EH (cell line): ENCODE measurements around the gene VPS8.
"Not testable (repeated sequence)": the region's sequence is repeated elsewhere in the genome, so short reads cannot be mapped to it uniquely, and the experiment has no call there.

ENCODE experiments used
- DNase-seq: peaks from one replicate; pipeline ENCODE4 v3.0.0-alpha.2; 2015; ENCODE audit warnings: low read depth

VPS8 gene

DNA sequence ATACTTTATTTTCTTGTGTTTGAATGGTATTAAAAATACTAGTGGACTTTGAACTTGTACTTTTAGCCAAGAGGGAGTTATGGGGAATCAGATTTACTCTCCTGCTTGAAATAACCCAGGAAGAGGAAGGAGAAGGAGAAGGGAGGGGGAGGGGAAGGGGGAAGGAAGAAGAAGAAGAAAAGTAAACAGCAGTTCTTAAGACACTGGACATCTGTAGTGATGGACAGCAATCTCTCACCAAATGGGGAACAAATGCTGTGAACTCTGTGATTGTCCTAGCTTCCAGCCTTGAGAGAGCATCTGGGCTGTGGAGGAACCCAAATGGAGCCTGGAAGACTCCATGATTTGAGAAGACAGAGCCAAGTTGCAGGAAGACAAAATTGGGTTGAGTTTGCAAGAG is 52.0 kb downstream of the VPS8 start:
- DNase-seq = no peak

DNA sequence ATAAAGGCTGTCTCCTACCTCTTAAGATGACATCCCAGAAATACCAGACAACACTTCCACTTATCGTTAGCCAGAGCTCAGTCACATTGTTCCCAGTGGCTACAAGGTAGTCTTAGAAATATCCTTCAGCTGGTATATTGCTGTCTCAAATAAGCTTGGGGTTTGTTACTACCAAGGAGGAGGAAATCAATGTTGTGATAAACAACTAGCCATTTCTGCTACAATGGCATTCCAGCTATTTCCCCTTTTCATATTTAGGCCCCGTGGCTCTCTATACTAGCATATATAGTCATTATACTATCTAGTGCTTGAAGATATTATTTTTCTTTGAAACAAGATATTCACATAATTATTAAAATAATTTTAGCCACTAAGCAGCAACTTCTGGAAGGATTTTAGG is 56.5 kb downstream of the VPS8 start:
- peak; percentile 4 for DNase-seq

DNA sequence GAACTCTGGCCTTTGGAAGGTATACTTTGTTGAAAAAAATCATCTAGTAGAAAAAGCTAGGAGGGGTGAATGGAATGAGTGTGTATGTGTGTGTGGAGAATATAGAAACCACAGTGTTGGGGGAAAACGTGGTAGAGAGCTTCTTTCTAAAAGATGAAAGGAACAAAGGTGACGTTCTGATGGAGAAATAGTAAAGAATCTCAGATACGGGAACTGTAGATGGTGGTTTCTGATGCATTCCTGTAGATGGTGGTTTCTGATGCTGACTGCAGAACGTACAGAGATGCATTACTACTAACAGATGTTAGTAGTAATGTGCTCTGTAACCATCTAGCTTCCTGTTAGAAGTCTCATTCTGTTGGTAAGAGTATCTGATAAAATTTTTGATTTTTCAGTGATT is 60.2 kb downstream of the VPS8 start:
- peak; percentile 6 for DNase-seq

- DNase-seq = no peak
These were observed 61.2 kb downstream of the VPS8 start for GRCh38 chr3:184873141-184873540.

GRCh38 chr3:184874709-184875644 is 63.0 kb downstream of the VPS8 start:
- peak; percentile 48 for DNase-seq

GRCh38 chr3:184880276-184881019 is 68.5 kb downstream of the VPS8 start:
- DNase-seq = peak; percentile 31

DNA sequence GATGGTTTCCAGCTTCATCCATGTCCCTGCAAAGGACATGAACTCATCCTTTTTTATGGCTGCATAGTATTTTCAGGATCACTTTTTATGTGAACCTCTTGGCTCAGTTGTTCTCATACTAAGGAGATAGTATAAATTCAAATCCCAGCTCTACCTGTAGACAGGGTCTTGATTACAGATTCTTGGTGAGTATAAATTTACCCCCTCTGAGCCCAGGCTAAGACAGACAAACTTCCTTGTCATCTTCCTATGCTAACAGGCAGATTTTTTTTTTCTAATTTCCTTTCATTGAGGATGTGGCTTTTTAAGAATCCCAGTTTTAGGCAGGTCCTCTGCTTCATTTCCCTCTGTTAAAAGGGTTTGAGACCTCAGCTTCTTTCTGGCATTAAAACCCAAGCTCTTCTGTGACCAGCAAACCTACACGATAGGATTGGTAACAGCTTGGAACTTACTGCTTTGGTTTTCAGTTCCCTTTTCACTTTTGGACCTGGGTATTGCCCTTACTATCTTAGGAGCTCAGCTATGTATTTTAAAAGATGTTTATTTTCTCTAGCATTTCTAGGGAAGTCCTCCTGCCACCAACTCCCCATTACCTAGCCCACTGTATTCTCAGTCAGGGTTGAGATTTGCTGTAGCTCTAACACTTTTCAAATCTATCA is 72.5 kb downstream of the VPS8 start:
- no peak for DNase-seq

DNA sequence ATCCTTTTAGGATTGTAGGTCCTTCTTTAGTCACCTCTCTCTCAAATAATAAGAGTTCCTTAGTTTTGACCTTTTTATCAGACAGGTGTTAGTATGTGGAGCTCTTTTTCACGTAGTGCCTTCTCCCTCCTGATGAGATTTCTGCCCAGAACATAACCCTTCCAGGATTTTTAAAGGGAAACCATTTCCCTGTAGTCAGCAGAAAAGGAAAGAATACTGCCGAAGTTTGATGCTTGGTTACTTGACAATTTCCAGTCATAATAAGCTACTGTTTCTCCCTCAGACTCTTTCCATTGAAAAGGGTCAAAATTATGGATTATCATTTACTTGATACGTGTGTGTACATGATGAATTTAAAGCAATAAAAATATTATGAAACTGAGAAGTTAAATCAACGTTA is 73.1 kb downstream of the VPS8 start:
- no peak for DNase-seq

DNA sequence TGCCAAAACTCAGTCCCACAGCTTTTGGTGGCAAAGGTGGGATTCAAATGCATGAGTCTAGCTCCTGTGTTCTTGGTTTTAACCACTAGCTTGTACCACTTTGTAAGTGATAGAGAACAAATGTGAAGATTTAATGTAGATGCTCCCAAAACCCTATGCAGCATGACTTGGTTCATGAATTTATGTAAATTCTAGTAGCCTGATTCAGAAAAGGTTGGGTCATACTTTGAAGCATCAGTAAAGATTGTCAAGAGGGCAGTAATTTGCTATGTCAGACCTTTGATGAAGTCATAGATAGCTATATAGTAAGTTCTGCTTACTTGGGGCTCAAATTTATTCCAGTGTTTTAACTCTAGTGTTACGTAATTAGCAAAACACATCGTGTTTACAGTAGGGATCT is 75.6 kb downstream of the VPS8 start:
- DNase-seq = no peak

GRCh38 chr3:184889312-184889904 is 77.4 kb downstream of the VPS8 start:
- no peak for DNase-seq

GRCh38 chr3:184894051-184894450 is 82.1 kb downstream of the VPS8 start:
- no peak for DNase-seq

DNA sequence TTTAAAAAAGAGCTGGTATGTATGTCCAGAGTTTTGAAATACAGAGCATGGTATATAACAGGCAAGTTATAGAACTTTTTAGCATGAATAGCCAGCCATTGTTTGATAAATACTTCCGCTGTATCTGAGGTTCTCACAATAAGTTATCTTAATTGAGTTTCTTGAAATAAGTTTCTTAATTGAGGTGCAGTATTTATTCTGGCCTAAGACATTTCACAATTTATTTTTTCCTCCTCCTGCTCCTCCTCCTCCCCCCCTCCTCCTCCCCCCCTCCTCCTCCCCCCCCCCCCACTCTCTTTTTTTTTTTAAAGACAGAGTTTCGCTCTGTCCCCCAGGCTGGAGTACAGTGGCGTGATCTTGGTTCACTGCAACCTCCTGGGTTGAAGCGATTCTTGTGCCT is 83.4 kb downstream of the VPS8 start:
- DNase-seq = no peak

DNA sequence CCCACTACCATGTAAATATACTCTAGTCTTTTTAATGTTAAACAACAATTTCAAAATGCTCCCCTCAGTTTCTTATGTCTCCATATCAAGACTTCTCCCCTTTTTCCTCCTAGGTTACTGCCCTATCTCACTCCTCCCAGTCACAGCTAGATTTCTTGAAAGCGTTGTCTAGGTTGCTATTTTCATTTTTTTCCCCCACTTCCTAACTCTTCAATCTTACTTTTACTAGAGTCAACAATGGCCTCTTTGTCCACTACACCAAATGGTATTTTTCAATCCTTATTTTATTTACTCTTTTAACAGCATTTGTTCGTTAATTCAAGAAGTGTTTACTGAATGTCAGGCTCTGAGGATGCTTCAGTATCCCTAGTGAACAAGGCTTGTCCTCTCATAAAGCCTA is 84.4 kb downstream of the VPS8 start:
- DNase-seq = no peak

GRCh38 chr3:184899953-184900595 is 88.1 kb downstream of the VPS8 start:
- DNase-seq = no peak

- DNase-seq = not testable (repeated sequence)
These were observed 95.1 kb downstream of the VPS8 start for GRCh38 chr3:184907031-184907430.

DNA sequence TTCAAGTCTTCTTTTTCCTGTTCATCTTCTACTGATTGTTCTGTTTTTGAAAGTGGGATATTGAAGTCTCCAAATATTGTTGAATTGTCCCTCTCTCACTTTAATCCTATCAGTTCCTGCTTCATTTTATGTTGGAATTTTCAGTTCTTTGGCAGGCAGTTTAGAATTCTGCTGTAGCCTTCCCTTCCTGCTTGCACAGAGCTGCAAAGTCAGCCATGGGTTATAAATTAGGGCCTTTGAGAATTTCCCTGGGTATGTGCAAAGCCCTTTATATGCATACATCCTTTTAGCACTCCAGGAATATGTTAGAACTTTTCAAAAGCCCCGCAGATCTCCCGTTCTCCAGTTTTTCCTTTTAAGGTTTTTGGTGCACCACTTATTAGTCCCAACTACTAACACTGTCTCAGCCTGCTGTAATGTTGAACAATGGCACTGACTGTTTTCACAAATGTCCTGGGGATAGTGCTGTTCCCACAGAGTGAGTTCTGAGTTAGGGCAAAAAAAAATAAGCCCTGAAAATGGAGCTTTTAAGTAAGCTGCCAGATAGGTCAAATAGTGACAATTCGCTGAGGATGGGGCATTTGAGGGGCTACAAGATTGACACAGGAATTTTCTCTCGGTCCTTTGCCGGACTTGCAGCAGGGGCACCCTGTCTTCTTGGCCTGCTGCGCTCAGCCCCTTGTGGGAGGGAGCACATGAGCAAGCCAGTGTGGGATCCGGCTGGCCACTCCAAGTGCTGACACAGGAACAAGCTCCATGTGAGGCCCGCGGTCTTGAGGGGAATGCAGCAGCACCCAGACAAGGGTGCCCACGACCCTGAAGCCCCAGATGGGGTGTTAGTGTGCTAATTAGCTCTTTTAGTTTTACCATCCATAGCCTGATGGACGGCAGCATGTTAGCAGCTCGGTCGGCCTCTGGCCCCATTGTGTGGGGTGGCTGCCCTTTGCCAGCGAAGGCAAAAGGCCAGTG is 96.0 kb downstream of the VPS8 start:
- no peak for DNase-seq

DNA sequence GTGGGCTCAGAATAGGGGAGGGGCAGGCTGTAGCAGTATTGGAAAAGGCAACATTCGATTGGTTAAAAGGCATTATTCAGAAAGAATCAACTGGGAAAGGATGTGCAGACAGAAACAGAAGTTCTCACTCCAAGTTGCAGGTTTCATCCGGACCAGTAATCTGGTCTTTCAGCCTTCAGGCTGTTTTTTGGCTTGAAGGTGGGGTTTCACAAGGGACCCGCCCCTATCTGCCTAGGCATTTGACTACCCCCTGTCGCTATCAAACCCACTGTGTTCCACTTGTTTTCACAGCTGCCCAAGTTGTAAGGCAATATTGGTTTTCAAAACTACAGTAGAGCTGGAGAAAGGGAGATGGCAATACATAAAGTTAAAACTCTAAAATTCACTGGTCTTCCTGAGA is 96.9 kb downstream of the VPS8 start:
- DNase-seq = no peak

DNA sequence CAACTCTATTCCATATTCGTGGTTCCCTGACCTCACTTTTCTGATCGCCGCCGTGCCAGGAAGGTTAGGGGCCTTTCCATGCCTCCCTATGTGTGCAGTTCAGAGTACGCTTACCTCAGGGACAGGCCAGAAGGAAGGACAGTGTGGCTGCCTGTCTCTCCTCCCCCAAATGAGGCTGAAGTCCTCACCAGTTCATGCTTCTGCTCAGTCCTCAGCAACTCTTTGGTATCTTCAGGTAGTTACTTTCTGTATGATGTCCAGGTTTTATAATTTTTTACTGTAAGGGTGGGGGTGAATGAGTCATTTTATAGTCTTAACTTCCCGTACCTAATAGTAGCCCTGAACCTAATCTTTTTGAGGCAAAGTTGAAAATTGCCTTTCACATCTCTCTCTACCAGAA is 98.7 kb downstream of the VPS8 start:
- no peak for DNase-seq

DNA sequence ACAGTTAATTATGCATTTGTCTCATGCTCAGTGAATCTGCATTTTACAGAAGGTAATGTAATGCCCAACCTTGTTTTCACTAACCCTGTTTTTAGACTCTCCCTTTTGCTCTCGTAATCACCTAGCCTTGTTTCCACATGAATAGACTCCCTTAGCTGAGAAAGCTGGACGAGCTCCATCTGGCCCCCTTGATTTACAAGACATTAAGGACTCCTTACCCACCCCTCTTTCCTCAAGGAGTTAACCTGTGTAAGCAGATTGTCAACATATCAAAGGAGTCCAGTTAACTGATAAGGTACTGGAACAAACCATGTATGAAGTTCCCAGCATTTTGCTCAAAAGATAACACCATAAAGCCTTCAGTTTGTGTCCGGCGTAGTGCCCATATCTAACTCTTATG is 99.6 kb downstream of the VPS8 start:
- no peak for DNase-seq

GRCh38 chr3:184912163-184912562 is 100.2 kb downstream of the VPS8 start:
- no peak for DNase-seq

- DNase-seq = peak; percentile 5
These were observed 102.7 kb downstream of the VPS8 start for GRCh38 chr3:184914628-184915027.
